IPS DF 6.9 (cell line): ENCODE measurements around the gene ORMDL3.
"Not testable (repeated sequence)": the region's sequence is repeated elsewhere in the genome, so short reads cannot be mapped to it uniquely, and the experiment has no call there.

Experiments used
- DNase-seq: peaks from one replicate; pipeline ENCODE4 v3.0.0-alpha.2; 2013; ENCODE audit warnings: low read depth, low spot score
- H3K27ac ChIP-seq: one replicate; pipeline ENCODE4 v1.5.1; 2013; ENCODE audit warnings: low read length, control low read depth
- H3K27me3 ChIP-seq: 2 replicates; pipeline ENCODE4 v1.6.1; 2013; ENCODE audit warnings: mild to moderate bottlenecking, low read length; ENCODE audit not compliant: control insufficient read depth, insufficient read depth
- H3K36me3 ChIP-seq: 2 replicates; pipeline ENCODE4 v1.6.1; 2013; ENCODE audit warnings: low read length; ENCODE audit not compliant: control insufficient read depth, insufficient read depth
- H3K4me1 ChIP-seq: 2 replicates; pipeline ENCODE4 v1.6.1; 2013; ENCODE audit warnings: low read length; ENCODE audit not compliant: control insufficient read depth, insufficient read depth
- H3K4me3 ChIP-seq: 2 replicates; pipeline ENCODE4 v1.5.1; 2013; ENCODE audit warnings: mild to moderate bottlenecking, low read length
- H3K9me3 ChIP-seq: 2 replicates; pipeline ENCODE4 v1.6.1; 2013; ENCODE audit warnings: low read length, inconsistent platforms; ENCODE audit not compliant: control insufficient read depth, insufficient read depth
- WGBS: extraction: QIAGEN DNeasy Blood & Tissue Kit; methylation state at CpG from one replicate; pipeline ENCODE4 v1.1.7; 2013; ENCODE audit warnings: mixed read lengths, missing lambda C conversion rate; ENCODE audit not compliant: insufficient read length, insufficient coverage; 5-methylcytosine and 5-hydroxymethylcytosine counted together

ORMDL3 gene

GRCh38 chr17:39908789-39909352 is 18.5 kb downstream of the ORMDL3 start:
- H3K4me1 ChIP-seq: no peaks in the 10 kb centered on the region
- H3K27me3 ChIP-seq: no peaks in the 10 kb centered on the region
- H3K4me3 ChIP-seq: no peak overlapping the region
- H3K36me3 ChIP-seq: no peaks in the 10 kb centered on the region
- no peak for DNase-seq
- H3K9me3 ChIP-seq: no peaks in the 10 kb centered on the region
- no peak overlapping the region for H3K27ac ChIP-seq
- no CpG with 5 or more reads among the region's 6 CpGs for WGBS

- Histone ChIP-seq H3K4me3 (no peak overlapping the region), H3K9me3 (no peaks in the 10 kb centered on the region), H3K27ac (no peak overlapping the region), H3K4me1 (no peaks in the 10 kb centered on the region), H3K36me3 (no peaks in the 10 kb centered on the region), H3K27me3 (no peaks in the 10 kb centered on the region)
- no CpG with 5 or more reads among the region's 3 CpGs for WGBS
- DNase-seq: no peak
These were observed 22.5 kb downstream of the ORMDL3 start for GRCh38 chr17:39904990-39905288.

- Histone ChIP-seq H3K9me3 (no peaks in the 10 kb centered on the region), H3K4me1 (no peaks in the 10 kb centered on the region), H3K36me3 (no peaks in the 10 kb centered on the region), H3K27me3 (no peaks in the 10 kb centered on the region), H3K27ac (no peak overlapping the region), H3K4me3 (no peak overlapping the region)
- no CpG with 5 or more reads among the region's 4 CpGs for WGBS
- DNase-seq: no peak
These were observed 24.1 kb downstream of the ORMDL3 start for GRCh38 chr17:39903158-39903884.

GRCh38 chr17:39902027-39902426 is 25.4 kb downstream of the ORMDL3 start:
- not testable (repeated sequence) for H3K36me3 ChIP-seq, H3K9me3 ChIP-seq, H3K27me3 ChIP-seq, DNase-seq, H3K27ac ChIP-seq, H3K4me3 ChIP-seq, H3K4me1 ChIP-seq
- whole genome bisulfite sequencing: no CpG with 5 or more reads among the region's 2 CpGs

- Histone ChIP-seq H3K4me1 (no peaks in the 10 kb centered on the region), H3K36me3 (no peaks in the 10 kb centered on the region), H3K27ac (no peak overlapping the region), H3K4me3 (no peak overlapping the region), H3K27me3 (no peaks in the 10 kb centered on the region), H3K9me3 (no peaks in the 10 kb centered on the region)
- no peak for DNase-seq
These were observed 28.2 kb downstream of the ORMDL3 start for GRCh38 chr17:39899215-39899614.

- H3K4me3 ChIP-seq: no peak overlapping the region
- no CpG with 5 or more reads among the region's 4 CpGs for WGBS
- H3K4me1 ChIP-seq: no peaks in the 10 kb centered on the region
- no peaks in the 10 kb centered on the region for H3K27me3 ChIP-seq
- H3K27ac ChIP-seq: no peak overlapping the region
- H3K9me3 ChIP-seq: no peaks in the 10 kb centered on the region
- no peak for DNase-seq
- no peaks in the 10 kb centered on the region for H3K36me3 ChIP-seq
These were observed 29.3 kb downstream of the ORMDL3 start for GRCh38 chr17:39898088-39898487.

GRCh38 chr17:39894681-39895376 is 32.6 kb downstream of the ORMDL3 start:
- no peaks in the 10 kb centered on the region for H3K36me3 ChIP-seq
- no CpG with 5 or more reads among the region's 3 CpGs for WGBS
- no peak overlapping the region for H3K4me3 ChIP-seq
- no peaks in the 10 kb centered on the region for H3K27me3 ChIP-seq
- H3K4me1 ChIP-seq: no peaks in the 10 kb centered on the region
- no peaks in the 10 kb centered on the region for H3K9me3 ChIP-seq
- no peak for DNase-seq
- no peak overlapping the region for H3K27ac ChIP-seq

GRCh38 chr17:39889200-39889599 is 38.2 kb downstream of the ORMDL3 start:
- H3K27ac ChIP-seq: no peak overlapping the region
- H3K4me3 ChIP-seq: no peak overlapping the region
- no CpG with 5 or more reads among the region's 2 CpGs for WGBS
- DNase-seq: no peak
- no peaks in the 10 kb centered on the region for H3K36me3 ChIP-seq
- H3K4me1 ChIP-seq: no peaks in the 10 kb centered on the region
- no peaks in the 10 kb centered on the region for H3K9me3 ChIP-seq
- H3K27me3 ChIP-seq: no peaks in the 10 kb centered on the region

- H3K36me3 ChIP-seq: no peaks in the 10 kb centered on the region
- no peaks in the 10 kb centered on the region for H3K4me1 ChIP-seq
- no peak overlapping the region for H3K4me3 ChIP-seq
- no peak overlapping the region for H3K27ac ChIP-seq
- H3K9me3 ChIP-seq: no peaks in the 10 kb centered on the region
- DNase-seq: no peak
- H3K27me3 ChIP-seq: no peaks in the 10 kb centered on the region
These were observed 40.3 kb downstream of the ORMDL3 start for GRCh38 chr17:39887078-39887477.

- not testable (repeated sequence) for H3K36me3 ChIP-seq, H3K4me1 ChIP-seq, H3K9me3 ChIP-seq, H3K27me3 ChIP-seq, H3K4me3 ChIP-seq, DNase-seq, H3K27ac ChIP-seq
- no CpG with 5 or more reads among the region's 5 CpGs for WGBS
These were observed 41.3 kb downstream of the ORMDL3 start for GRCh38 chr17:39886102-39886501.

GRCh38 chr17:39872751-39873150 is 54.6 kb downstream of the ORMDL3 start:
- no peaks in the 10 kb centered on the region for H3K27me3 ChIP-seq
- H3K27ac ChIP-seq: no peak overlapping the region
- H3K4me3 ChIP-seq: no peak overlapping the region
- no peaks in the 10 kb centered on the region for H3K4me1 ChIP-seq
- H3K9me3 ChIP-seq: no peaks in the 10 kb centered on the region
- DNase-seq: no peak
- peaks cover 3% of the 10 kb centered on the region; the same call in 1 of the 2 replicates for H3K36me3 ChIP-seq
- no CpG with 5 or more reads among the region's 2 CpGs for WGBS
